HG02610 (cell line): Measurements from ENCODE around the gene CLEC20A.
A peak's percentile ranks its signal among the peaks of the same experiment; 100 is the strongest.

ENCODE experiments used
- ATAC-seq: cut with Tn5 transposase; IDR thresholded peaks from one replicate; pipeline ENCODE4 v1.9.1; 2021; ENCODE audit warnings: mild to moderate bottlenecking, moderate library complexity; ENCODE audit not compliant: unreplicated experiment

The CLEC20A gene

GRCh38 chr1:178496410-178497135, at the start of gene CLEC20A:
TSS of gene CLEC20A (minus strand) at chr1:178496964. CDS start at chr1:178496939, 25 bp downstream.
- ATAC-seq = no peak

- no peak for ATAC-seq
Measured at GRCh38 chr1:178544531-178544930, 47.8 kb upstream of the CLEC20A start.

- peak; percentile 39 for ATAC-seq
Measured at GRCh38 chr1:178543290-178543607, 46.5 kb upstream of the CLEC20A start.

GRCh38 chr1:178542554-178543289, 46.0 kb upstream of the CLEC20A start:
- peak; percentile 60 for ATAC-seq

GRCh38 chr1:178541829-178542553, 45.2 kb upstream of the CLEC20A start:
- peak; percentile 46 for ATAC-seq

DNA sequence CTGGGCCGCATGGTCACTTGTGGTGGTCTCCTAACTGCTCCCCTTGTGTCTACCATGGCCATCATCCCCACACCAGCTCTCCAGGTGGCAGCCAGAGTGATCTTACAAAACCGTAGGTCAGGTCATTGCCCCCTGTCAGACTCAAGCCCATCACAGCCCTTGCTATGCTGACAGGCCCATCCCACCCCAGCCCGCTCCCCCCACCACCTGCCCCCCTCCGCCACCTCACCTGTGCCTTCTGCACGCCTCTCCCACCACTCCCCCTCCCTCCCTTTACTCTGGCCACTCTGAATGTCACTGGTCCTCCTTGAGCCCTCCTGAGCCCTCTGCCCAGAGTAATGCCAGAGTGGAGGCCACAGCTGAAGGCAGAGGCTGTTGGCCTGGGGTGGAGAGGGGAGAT, 44.6 kb upstream of the CLEC20A start:
- no peak for ATAC-seq

DNA sequence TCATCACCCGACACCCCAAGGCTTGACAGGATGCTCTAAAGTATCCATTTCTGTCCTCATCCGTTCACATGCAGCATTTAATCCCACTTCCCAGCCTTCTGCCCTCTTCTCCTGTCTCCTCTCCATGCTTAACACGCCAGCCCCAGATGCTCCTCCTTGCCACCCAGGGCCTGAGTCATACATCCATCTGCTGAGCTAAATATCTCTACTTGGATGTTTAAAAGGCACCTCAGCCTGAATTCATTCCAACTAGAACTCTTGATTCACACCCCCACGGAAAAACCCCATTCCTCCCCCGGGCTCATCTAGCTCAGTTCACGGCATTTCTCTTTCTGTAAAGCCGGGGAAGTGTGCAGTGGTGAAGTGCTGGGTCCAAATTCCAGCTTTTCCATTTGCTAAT, 43.9 kb upstream of the CLEC20A start:
- no peak for ATAC-seq

DNA sequence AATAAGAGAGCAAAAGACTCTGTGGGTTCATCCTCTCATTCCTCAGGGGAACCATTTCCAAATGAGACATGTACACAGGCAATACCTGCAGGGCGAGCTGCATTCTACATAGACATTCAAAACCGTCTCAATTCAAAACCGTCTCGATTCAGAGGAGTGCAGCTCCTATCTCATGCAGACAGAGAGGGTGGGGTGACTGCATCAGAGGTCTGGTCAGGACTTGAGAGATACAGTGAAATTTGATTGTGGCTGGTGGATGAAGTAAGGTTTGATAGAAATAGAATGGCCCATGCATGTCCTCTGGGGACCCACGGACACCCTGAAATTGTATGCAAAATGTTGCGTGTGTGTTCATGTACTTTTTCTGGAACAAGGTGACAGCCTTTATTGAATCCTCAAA, 43.4 kb upstream of the CLEC20A start:
- ATAC-seq = no peak

DNA sequence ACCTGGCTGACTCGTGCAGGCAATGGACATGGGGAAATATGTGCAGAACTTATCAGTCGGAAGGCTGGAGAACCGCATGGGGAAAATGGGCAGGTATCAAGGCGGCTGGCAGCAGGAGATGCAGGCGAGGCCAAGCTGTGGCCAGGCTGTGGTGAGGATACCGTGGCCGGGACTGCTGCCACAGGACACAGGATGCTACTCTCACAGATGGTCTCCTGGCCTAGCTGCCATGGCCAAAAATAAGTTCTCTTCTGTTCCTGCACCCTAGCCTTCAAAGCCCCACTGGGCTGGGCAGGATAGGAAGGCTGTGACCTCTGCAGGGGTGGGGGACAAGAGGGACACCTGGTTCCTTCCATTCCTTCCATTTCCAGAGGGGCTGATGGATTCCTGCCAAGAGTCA, 42.5 kb upstream of the CLEC20A start:
- ATAC-seq = no peak

- ATAC-seq = no peak
Measured at GRCh38 chr1:178538192-178538916, 41.6 kb upstream of the CLEC20A start.

DNA sequence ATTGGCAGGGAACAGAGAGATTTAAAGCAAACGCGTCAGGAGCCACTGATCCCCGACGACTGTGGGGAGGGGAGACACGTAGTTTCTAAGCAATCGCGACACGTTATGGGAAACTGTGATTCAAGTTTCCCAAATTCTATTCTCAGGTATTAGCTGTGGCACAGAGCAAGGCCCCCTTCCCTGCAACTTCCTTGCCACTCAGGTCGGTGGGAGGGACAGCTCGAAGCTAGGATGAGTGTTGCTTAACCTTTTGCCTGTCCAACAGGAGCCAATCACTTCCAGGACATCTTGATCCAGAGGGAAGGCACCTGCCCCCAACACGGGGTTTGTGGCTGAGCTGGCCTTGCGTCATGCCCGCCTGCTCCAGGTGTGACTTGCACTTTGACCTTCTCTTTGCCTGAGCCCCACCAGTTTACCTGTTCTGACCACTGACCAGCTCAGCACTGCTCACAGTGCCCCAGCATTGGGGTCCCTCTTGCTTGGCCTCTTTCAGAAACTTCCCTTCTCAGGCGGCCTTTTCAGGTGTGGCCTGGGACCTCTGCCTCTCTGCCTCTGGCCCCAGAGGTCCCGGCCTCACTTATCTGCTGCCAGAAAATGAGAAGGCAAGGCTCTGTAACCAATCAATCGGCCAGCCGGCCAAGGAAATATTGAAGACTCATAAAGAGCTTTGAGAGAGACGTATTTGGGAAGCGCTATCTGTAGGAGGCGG, 40.8 kb upstream of the CLEC20A start:
- ATAC-seq = no peak

GRCh38 chr1:178536844-178537371, 40.1 kb upstream of the CLEC20A start:
- ATAC-seq = no peak

DNA sequence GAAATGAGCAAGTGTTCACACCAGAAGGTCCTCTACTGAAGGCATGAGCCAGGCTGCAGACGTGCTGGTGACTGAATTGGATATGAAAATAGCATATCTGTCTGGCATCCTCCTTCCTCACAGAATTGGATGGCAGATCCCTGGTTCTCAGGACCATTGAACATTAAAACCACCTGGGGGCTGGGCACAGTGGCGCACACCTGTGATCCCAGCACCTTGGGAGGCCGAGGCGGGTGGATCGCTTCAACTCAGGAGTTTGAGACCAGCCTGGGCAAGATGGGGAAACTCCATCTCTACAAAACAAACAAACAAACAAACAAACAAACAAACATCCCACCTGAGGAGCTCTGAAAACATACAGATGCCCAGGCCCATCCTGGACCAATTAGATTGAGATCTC, 39.6 kb upstream of the CLEC20A start:
- no peak for ATAC-seq

- ATAC-seq = no peak
Measured at GRCh38 chr1:178534137-178534868, 37.5 kb upstream of the CLEC20A start.

DNA sequence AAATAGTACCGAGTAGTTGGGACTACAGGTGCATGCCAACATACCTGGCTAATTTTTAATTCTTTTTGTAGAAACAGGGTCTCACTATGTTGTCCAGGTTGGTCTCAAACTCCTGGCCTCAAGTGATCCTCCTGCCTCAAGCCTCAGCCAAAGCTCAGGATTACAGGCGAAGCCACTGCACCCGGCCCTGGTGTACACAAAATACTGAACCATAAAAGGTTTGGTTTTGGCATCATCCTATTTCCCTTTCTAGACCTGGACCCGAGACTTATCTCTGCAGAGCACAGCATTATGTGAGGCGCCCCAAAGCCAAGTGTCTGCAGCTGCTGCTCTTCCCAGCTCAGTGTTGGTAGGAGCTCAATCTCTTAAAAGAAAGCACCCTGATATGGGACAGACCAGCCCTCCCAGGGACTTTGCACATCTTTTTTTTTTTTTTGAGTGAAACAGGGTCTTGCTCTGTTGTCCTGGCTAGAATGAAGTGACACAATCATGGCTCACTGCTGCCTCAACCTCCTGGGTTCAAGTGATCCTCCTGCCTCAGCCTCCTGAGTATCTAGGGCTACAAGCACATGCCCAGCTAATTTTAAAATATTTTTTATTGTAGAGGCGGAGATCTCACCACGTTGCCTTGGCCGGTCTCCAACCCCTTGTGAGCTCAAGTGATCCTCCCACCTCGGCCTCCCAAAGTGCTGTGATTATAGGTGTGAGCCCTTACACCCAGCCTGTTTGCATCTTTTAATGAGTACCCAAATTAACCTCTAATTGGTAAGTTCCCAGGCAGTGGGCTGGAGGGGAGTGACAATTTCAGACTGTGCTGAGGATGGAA, 36.6 kb upstream of the CLEC20A start:
- no peak for ATAC-seq

GRCh38 chr1:178532392-178532791, 35.6 kb upstream of the CLEC20A start:
- ATAC-seq = peak; percentile 84

DNA sequence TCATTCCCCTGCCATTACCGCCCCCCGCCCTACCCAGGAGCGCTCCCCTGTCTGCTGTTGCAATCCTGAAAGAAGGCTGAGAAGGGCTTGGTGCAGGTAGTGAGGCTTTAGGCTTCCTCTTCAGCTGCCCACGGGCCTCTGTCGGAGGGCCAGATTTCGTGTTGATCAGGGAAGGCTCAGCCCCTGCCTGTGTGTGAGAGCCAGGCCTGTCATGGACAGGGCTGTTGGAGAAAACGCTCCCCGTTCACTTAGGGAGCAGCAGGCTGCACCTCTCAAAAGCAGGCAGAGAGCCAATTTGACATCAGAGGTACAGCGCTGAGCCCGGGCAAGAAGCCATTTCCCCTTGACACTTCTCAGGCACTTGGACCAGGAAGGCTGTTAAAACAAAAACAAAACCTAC, 35.1 kb upstream of the CLEC20A start:
- ATAC-seq = peak; percentile 22

DNA sequence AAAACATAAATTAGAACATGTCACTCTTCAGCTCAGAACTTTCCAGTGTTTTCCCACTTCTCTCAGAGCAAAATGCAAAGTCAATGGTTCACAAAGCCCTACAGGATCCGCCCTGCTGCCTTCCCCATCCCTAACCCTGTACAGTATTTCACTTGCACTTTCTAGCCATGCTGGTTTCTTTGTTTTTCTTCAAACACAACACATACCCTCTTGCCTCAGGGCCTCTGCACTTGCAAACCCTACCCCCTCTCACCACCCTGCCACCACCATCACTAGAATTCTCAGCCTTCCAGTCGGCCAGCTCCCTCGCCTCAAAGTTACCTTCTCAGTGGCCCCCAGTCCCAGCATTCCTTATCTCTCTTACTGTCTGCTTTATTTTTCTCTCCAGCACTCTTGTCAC, 33.7 kb upstream of the CLEC20A start:
- ATAC-seq = no peak

DNA sequence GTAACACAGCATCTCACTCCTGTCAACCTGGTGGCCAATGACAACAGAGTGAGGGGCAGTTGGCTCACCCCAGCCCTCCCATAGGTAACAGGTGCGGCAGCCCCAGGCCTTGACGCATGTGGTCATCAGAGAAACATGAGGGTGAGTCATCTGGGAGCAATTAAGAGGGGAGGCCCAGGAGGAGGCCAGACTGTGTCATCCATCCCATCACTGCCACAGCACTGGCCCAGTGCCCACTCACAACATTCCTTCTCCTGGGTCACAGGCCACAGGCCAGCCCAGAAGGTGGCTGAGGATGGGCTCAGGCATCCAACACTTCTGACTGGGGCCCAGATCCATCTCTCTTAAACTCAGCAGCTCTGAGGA, 33.3 kb upstream of the CLEC20A start:
- ATAC-seq = no peak
